HG03280 (cell line): ENCODE measurements around the gene MTRR.
"Not testable (repeated sequence)": the region's sequence is repeated elsewhere in the genome, so short reads cannot be mapped to it uniquely, and the experiment has no call there.

Experiments used
- ATAC-seq: cut with Tn5 transposase; IDR thresholded peaks from one replicate; pipeline ENCODE4 v1.9.1; 2021; ENCODE audit warnings: mild to moderate bottlenecking, moderate library complexity; ENCODE audit not compliant: unreplicated experiment

The MTRR gene

GRCh38 chr5:7894439-7894838 is 25.5 kb downstream of the MTRR start:
- no peak for ATAC-seq

GRCh38 chr5:7894860-7895259 is 25.9 kb downstream of the MTRR start:
- ATAC-seq = peak; percentile 92

- ATAC-seq = no peak
Observed at GRCh38 chr5:7897014-7897600, 28.2 kb downstream of the MTRR start.

- ATAC-seq = no peak
Observed at GRCh38 chr5:7902201-7902600, 33.3 kb downstream of the MTRR start.

- no peak for ATAC-seq
Observed at GRCh38 chr5:7902666-7903625, 34.0 kb downstream of the MTRR start.

GRCh38 chr5:7904170-7904569 is 35.2 kb downstream of the MTRR start:
- ATAC-seq = no peak

- ATAC-seq = no peak
Observed at GRCh38 chr5:7907612-7908011, 38.7 kb downstream of the MTRR start.

- no peak for ATAC-seq
Observed at GRCh38 chr5:7908317-7908716, 39.4 kb downstream of the MTRR start.

- ATAC-seq = peak; percentile 73
Observed at GRCh38 chr5:7910738-7911428, 41.9 kb downstream of the MTRR start.

- not testable (repeated sequence) for ATAC-seq
Observed at GRCh38 chr5:7911429-7911771, 42.5 kb downstream of the MTRR start.

GRCh38 chr5:7916171-7916804 is 47.3 kb downstream of the MTRR start:
- no peak for ATAC-seq

- no peak for ATAC-seq
Observed at GRCh38 chr5:7917130-7918123, 48.5 kb downstream of the MTRR start.

GRCh38 chr5:7925961-7926695 is 57.2 kb downstream of the MTRR start:
- no peak for ATAC-seq

GRCh38 chr5:7926720-7927119 is 57.8 kb downstream of the MTRR start:
- ATAC-seq = no peak

- ATAC-seq = peak; percentile 85
Observed at GRCh38 chr5:7927466-7928375, 58.8 kb downstream of the MTRR start.

- ATAC-seq = no peak
Observed at GRCh38 chr5:7930011-7930410, 61.1 kb downstream of the MTRR start.

- no peak for ATAC-seq
Observed at GRCh38 chr5:7941692-7942091, 72.7 kb downstream of the MTRR start.

- no peak for ATAC-seq
Observed at GRCh38 chr5:7947301-7947700, 78.4 kb downstream of the MTRR start.
